GM21528 (cell line): ENCODE data around the gene COMMD10.
"Not testable (repeated sequence)": the region's sequence is repeated elsewhere in the genome, so short reads cannot be mapped to it uniquely, and the experiment has no call there.

Source experiments
- ATAC-seq: cut with Tn5 transposase; IDR thresholded peaks from one replicate; pipeline ENCODE4 v1.9.1; 2021; ENCODE audit warnings: mild to moderate bottlenecking, moderate library complexity; ENCODE audit not compliant: unreplicated experiment, low FRiP score

Gene COMMD10

GRCh38 chr5:116084871-116085715, at the start of gene COMMD10:
Gene COMMD10, plus strand, starts transcription at chr5:116085025.
- ATAC-seq = peak; percentile 96

- ATAC-seq = no peak
These were observed 49.7 kb upstream of the COMMD10 start for GRCh38 chr5:116035123-116035522.

- no peak for ATAC-seq
These were observed 47.5 kb upstream of the COMMD10 start for GRCh38 chr5:116037236-116037822.

GRCh38 chr5:116038817-116039216, 46.0 kb upstream of the COMMD10 start:
- peak; percentile 84 for ATAC-seq

GRCh38 chr5:116042375-116042774, 42.5 kb upstream of the COMMD10 start:
- ATAC-seq = no peak

- ATAC-seq = no peak
These were observed 40.8 kb upstream of the COMMD10 start for GRCh38 chr5:116044073-116044472.

GRCh38 chr5:116045821-116046220, 39.0 kb upstream of the COMMD10 start:
- ATAC-seq = no peak

GRCh38 chr5:116046261-116046660, 38.6 kb upstream of the COMMD10 start:
- ATAC-seq = no peak

- ATAC-seq = no peak
These were observed 38.0 kb upstream of the COMMD10 start for GRCh38 chr5:116046823-116047222.

GRCh38 chr5:116058346-116058936, 26.4 kb upstream of the COMMD10 start:
- ATAC-seq = no peak

- ATAC-seq = no peak
These were observed 22.5 kb upstream of the COMMD10 start for GRCh38 chr5:116062352-116062751.

- no peak for ATAC-seq
These were observed 20.9 kb upstream of the COMMD10 start for GRCh38 chr5:116063950-116064349.

GRCh38 chr5:116068028-116068632, 16.7 kb upstream of the COMMD10 start:
- ATAC-seq = no peak

- no peak for ATAC-seq
These were observed 13.6 kb upstream of the COMMD10 start for GRCh38 chr5:116071211-116071610.

GRCh38 chr5:116075191-116075831, 9.5 kb upstream of the COMMD10 start:
- no peak for ATAC-seq

GRCh38 chr5:116076496-116076895, 8.3 kb upstream of the COMMD10 start:
- ATAC-seq = peak; percentile 97

- ATAC-seq = no peak
These were observed 6.6 kb upstream of the COMMD10 start for GRCh38 chr5:116078199-116078598.

GRCh38 chr5:116084287-116084691, 536 bp upstream of the COMMD10 start:
- peak; percentile 39 for ATAC-seq

GRCh38 chr5:116086309-116086708, 1.5 kb downstream of the COMMD10 start:
- not testable (repeated sequence) for ATAC-seq

GRCh38 chr5:116088062-116088461, 3.2 kb downstream of the COMMD10 start:
- no peak for ATAC-seq

- ATAC-seq = no peak
These were observed 5.5 kb downstream of the COMMD10 start for GRCh38 chr5:116090302-116090701.
